ENCODE results near the gene LLGL1.

LLGL1 gene

GRCh38 chr17:18256776-18257175 lies 31.3 kb downstream of the LLGL1 start:
- DNase-seq (ENCODE audit: extremely low spot score), result no peak
- no peak for TF ChIP-seq FOXK2 (IDR thresholded peaks at IDR 0.05)
- no peak for TF ChIP-seq FOXA1 (IDR thresholded peaks at IDR 0.05)
- TF ChIP-seq ELF4 (IDR thresholded peaks at IDR 0.05), result no peak
- no peak for TF ChIP-seq SUZ12 (IDR thresholded peaks at IDR 0.05)
- no peak for TF ChIP-seq CTBP1 (IDR thresholded peaks at IDR 0.05; ENCODE audit: borderline replicate concordance)
- no peak for TF ChIP-seq ARNT (IDR thresholded peaks at IDR 0.05)
- no peak for TF ChIP-seq ZNF384 (IDR thresholded peaks at IDR 0.05)
- no peak for TF ChIP-seq BHLHE40 (IDR thresholded peaks at IDR 0.05; ENCODE audit: borderline replicate concordance)
- TF ChIP-seq PKNOX1 (IDR thresholded peaks at IDR 0.05), result no peak
- no peak for TF ChIP-seq LEF1 (IDR thresholded peaks at IDR 0.05; ENCODE audit: borderline replicate concordance)
- no peak for TF ChIP-seq L3MBTL2 (conservative IDR thresholded peaks at IDR 0.05)
- TF ChIP-seq NFRKB (IDR thresholded peaks at IDR 0.05), result no peak
- no peak for TF ChIP-seq SP1 (IDR thresholded peaks at IDR 0.05)
- no peak for TF ChIP-seq HDGF (IDR thresholded peaks at IDR 0.05; ENCODE audit: borderline replicate concordance)
- TF ChIP-seq TARDBP (IDR thresholded peaks at IDR 0.05), result no peak
- TF ChIP-seq FOXM1 (IDR thresholded peaks at IDR 0.05; ENCODE audit: borderline replicate concordance), result no peak
- ChIA-PET POLR2A (interaction anchor here (1.2 kb wide), 1 partner anchor 32 kb away, joined by 3 read pairs; no protein-coding TSS in a partner anchor), CTCF (no interaction called here)

- no peak for TF ChIP-seq LEF1 (IDR thresholded peaks at IDR 0.05; ENCODE audit: borderline replicate concordance)
- no peak for TF ChIP-seq L3MBTL2 (conservative IDR thresholded peaks at IDR 0.05)
- no peak for TF ChIP-seq BHLHE40 (IDR thresholded peaks at IDR 0.05; ENCODE audit: borderline replicate concordance)
- TF ChIP-seq ZNF384 (IDR thresholded peaks at IDR 0.05), result no peak
- TF ChIP-seq HDGF (IDR thresholded peaks at IDR 0.05; ENCODE audit: borderline replicate concordance), result no peak
- TF ChIP-seq ELF4 (IDR thresholded peaks at IDR 0.05), result no peak
- TF ChIP-seq SP1 (IDR thresholded peaks at IDR 0.05), result no peak
- TF ChIP-seq FOXM1 (IDR thresholded peaks at IDR 0.05; ENCODE audit: borderline replicate concordance), result no peak
- no peak for TF ChIP-seq PKNOX1 (IDR thresholded peaks at IDR 0.05)
- TF ChIP-seq FOXA1 (IDR thresholded peaks at IDR 0.05), result no peak
- TF ChIP-seq CTBP1 (IDR thresholded peaks at IDR 0.05; ENCODE audit: borderline replicate concordance), result no peak
- TF ChIP-seq NFRKB (IDR thresholded peaks at IDR 0.05), result no peak
- POLR2A ChIA-PET, result interaction anchor here (1.2 kb wide), 1 partner anchor 33 kb away, joined by 3 read pairs; no protein-coding TSS in a partner anchor
- peak; percentile 45 for DNase-seq (ENCODE audit: extremely low spot score)
These were observed 32.0 kb downstream of the LLGL1 start for GRCh38 chr17:18257268-18257981.

GRCh38 chr17:18257982-18258355 lies 32.5 kb downstream of the LLGL1 start:
- ChIA-PET CTCF (no interaction called here), POLR2A (no interaction called here)
- DNase-seq (ENCODE audit: extremely low spot score), result peak; percentile 51
- TF ChIP-seq NFRKB (IDR thresholded peaks at IDR 0.05), result no peak
- TF ChIP-seq PKNOX1 (IDR thresholded peaks at IDR 0.05), result no peak
- TF ChIP-seq HDGF (IDR thresholded peaks at IDR 0.05; ENCODE audit: borderline replicate concordance), result peak; percentile 82; the same call in 1 of the 2 replicates
- TF ChIP-seq L3MBTL2 (conservative IDR thresholded peaks at IDR 0.05), result no peak
- no peak for TF ChIP-seq FOXK2 (IDR thresholded peaks at IDR 0.05)
- TF ChIP-seq ZNF384 (IDR thresholded peaks at IDR 0.05), result no peak
- no peak for TF ChIP-seq BHLHE40 (IDR thresholded peaks at IDR 0.05; ENCODE audit: borderline replicate concordance)

More at GRCh38 chr17:18257268-18257981, 32.0 kb downstream of the LLGL1 start:
- CTCF ChIA-PET, result no interaction called here

- ChIA-PET POLR2A (interaction anchor here (1.0 to 1.5 kb wide), 4 partner anchors 12 to 104 kb away, joined by 3 to 5 read pairs (median 4); partner anchors contain the start of gene SHMT1), CTCF (interaction anchor here (0.6 kb wide), 1 partner anchor 65 kb away, joined by 4 read pairs; no protein-coding TSS in a partner anchor)
- TF ChIP-seq CTBP1 (IDR thresholded peaks at IDR 0.05; ENCODE audit: borderline replicate concordance) (no peak), FOXK2 (IDR thresholded peaks at IDR 0.05) (no peak), ZNF384 (IDR thresholded peaks at IDR 0.05) (no peak), FOXA1 (IDR thresholded peaks at IDR 0.05) (no peak), NFRKB (IDR thresholded peaks at IDR 0.05) (no peak), HDGF (IDR thresholded peaks at IDR 0.05; ENCODE audit: borderline replicate concordance) (peak; percentile 3; the same call in 1 of the 2 replicates), TARDBP (IDR thresholded peaks at IDR 0.05) (no peak), LEF1 (IDR thresholded peaks at IDR 0.05; ENCODE audit: borderline replicate concordance) (peak; percentile 67; the same call in 1 of the 2 replicates), SUZ12 (IDR thresholded peaks at IDR 0.05) (no peak), L3MBTL2 (conservative IDR thresholded peaks at IDR 0.05) (peak; percentile 65; the same call in 1 of the 2 replicates), SP1 (IDR thresholded peaks at IDR 0.05) (no peak), FOXM1 (IDR thresholded peaks at IDR 0.05; ENCODE audit: borderline replicate concordance) (peak; percentile 66; the same call in 1 of the 2 replicates), PKNOX1 (IDR thresholded peaks at IDR 0.05) (no peak), ELF4 (IDR thresholded peaks at IDR 0.05) (no peak), ARNT (IDR thresholded peaks at IDR 0.05) (no peak), BHLHE40 (IDR thresholded peaks at IDR 0.05; ENCODE audit: borderline replicate concordance) (no peak)
- peak; percentile 58 for DNase-seq (ENCODE audit: extremely low spot score)
These were observed 33.1 kb downstream of the LLGL1 start, which contains the start of gene FLII for GRCh38 chr17:18258356-18259038. Gene FLII, minus strand, starts transcription at chr17:18258738. Its CDS starts 48 bp downstream, at chr17:18258690.
